Measurements from ENCODE around the gene FEZ2.

GRCh38 chr2:36535099-36535498 lies 62.9 kb downstream of the FEZ2 start:
- TF ChIP-seq CTCF (IDR thresholded peaks at IDR 0.05) (no peak), POLR2A (IDR thresholded peaks at IDR 0.05) (no peak), POLR2AphosphoS5 (IDR thresholded peaks at IDR 0.05) (no peak)

Data from transverse colon (tissue), 4 donors.